BJ (cell line): ENCODE data around the gene JCHAIN. TPM values are rescaled to one million over a fixed set of nuclear protein-coding genes. Genes with fewer than 3 reads are reported as not detected.

Experiments
- CTCF ChIA-PET: fragments of 350-600 bp; formaldehyde crosslinking; extraction: SDS; loops from one replicate; lab custom pipeline; 2021; ENCODE audit warnings: antibody characterized with exemption, inconsistent platforms; lab: Yijun Ruan, JAX
- POLR2A ChIA-PET: fragments of 300-600 bp; sonication (Branson Sonifier 250); formaldehyde crosslinking; extraction: SDS; loops from one replicate; lab custom pipeline; 2021; ENCODE audit warnings: antibody characterized with exemption; lab: Charles Lee
- DNase-seq: peaks from one replicate; pipeline ENCODE4 v3.0.0-alpha.2; 2011; ENCODE audit warnings: low read depth
- H3K27me3 ChIP-seq: 2 replicates; pipeline ENCODE4 v1.6.0; 2011; ENCODE audit warnings: low read length; ENCODE audit not compliant: control insufficient read depth, insufficient read depth
- H3K36me3 ChIP-seq: 2 replicates; pipeline ENCODE4 v1.5.1; 2011; ENCODE audit warnings: low read length; ENCODE audit not compliant: control insufficient read depth, insufficient read depth
- H3K4me3 ChIP-seq: 2 replicates; pipeline ENCODE4 v1.5.1; 2011; ENCODE audit warnings: low read depth, mild to moderate bottlenecking, control low read depth, low read length
- CTCF ChIP-seq: IDR thresholded peaks from 2 replicates; pipeline ENCODE4 v1.5.1; 2011; ENCODE audit warnings: low read depth, mild to moderate bottlenecking, control low read depth, inconsistent platforms, low read length, moderate library complexity; ENCODE audit not compliant: insufficient read depth
- polyA plus RNA-seq: library from polyadenylated mRNA; depleted of rRNA; stranded (reverse); fragments of >200 nt; gene quantifications from 2 replicates; pipeline ENCODE4 v1.2.3, GENCODE V29; 2011

Gene JCHAIN
- polyA plus RNA-seq, 1 experiment = 8.5 TPM

- ChIA-PET CTCF (interaction anchor here (0.8 kb wide), 1 partner anchor 12 kb away, joined by 6 read pairs; no protein-coding TSS in a partner anchor), POLR2A (no interaction called here)
- Histone ChIP-seq H3K27me3 (no peaks in the 10 kb centered on the region), H3K36me3 (no peaks in the 10 kb centered on the region), H3K4me3 (no peak overlapping the region)
- no peak for DNase-seq
- TF ChIP-seq CTCF = no peak
Observed at GRCh38 chr4:70640192-70640591, 26.1 kb downstream of the JCHAIN start.

DNA sequence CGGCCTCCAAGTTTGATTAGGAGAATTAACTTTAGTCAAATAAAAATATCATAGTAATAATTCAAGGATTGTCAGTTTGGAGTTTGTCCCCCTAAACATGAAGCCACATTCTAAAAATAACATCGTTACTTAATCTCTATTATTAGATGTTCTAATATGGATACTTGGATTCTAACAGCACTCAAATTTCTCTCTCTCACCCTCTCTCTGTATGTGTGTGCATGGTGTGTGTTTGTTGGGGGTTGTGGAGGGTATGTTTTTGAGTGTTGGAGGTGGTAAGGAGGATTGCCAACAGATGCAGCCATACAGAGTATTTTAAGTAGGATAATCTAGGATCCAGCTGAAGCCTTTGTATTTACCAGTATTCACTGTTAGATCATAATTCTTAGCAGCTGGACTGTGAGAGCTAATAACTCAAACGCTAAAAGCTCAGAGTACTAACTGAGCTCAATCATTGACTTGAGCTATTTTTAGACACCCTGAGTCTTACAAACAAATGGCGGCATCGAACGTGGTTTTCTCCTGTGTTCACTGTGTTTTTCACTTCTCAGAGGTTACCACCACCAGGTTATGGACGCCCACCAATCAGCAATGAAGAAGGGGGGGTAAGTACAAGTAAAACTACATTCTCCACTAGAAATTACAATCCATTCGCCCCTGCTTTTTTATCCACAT lies 28.9 kb downstream of the JCHAIN start:
- DNase-seq = no peak
- H3K4me3 ChIP-seq = no peak overlapping the region
- no peaks in the 10 kb centered on the region for H3K36me3 ChIP-seq
- ChIA-PET POLR2A (no interaction called here), CTCF (interaction anchor here (0.5 to 0.6 kb wide), 3 partner anchors 13 to 55 kb away, joined by 3 read pairs; no protein-coding TSS in a partner anchor)
- no peaks in the 10 kb centered on the region for H3K27me3 ChIP-seq
- no peak for TF ChIP-seq CTCF

- DNase-seq = no peak
- CTCF ChIA-PET = interaction anchor here (0.9 kb wide), 1 partner anchor 385 kb away, joined by 3 read pairs; no protein-coding TSS in a partner anchor
- H3K27me3 ChIP-seq = no peaks in the 10 kb centered on the region
- H3K4me3 ChIP-seq = no peak overlapping the region
- no peaks in the 10 kb centered on the region for H3K36me3 ChIP-seq
- POLR2A ChIA-PET = no interaction called here
- TF ChIP-seq CTCF = no peak
Observed at GRCh38 chr4:70634482-70634881, 31.8 kb downstream of the JCHAIN start.

GRCh38 chr4:70632028-70632427 lies 34.3 kb downstream of the JCHAIN start:
- Histone ChIP-seq H3K27me3 (no peaks in the 10 kb centered on the region), H3K36me3 (no peaks in the 10 kb centered on the region), H3K4me3 (no peak overlapping the region)
- DNase-seq = no peak
- ChIA-PET POLR2A (no interaction called here), CTCF (no interaction called here)
- TF ChIP-seq CTCF = no peak

DNA sequence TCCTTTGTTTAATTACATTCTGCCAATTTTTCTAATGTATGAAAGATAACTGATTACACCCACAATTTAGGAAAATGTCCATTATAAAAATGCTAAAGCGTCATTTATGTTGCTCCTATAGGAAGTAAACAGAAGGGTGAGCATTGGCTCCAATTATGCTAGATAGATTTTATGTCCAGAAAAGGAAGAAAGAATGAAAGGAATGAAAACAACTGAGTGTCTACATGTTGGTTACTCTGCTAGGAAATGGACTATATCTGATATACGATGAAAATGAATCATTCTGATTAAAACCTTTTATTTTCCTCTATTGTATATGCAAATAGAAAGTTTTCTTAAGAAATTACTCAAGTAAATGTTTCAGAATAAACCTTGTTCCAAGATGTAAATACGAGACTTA lies 36.1 kb downstream of the JCHAIN start:
- ChIA-PET POLR2A (no interaction called here), CTCF (no interaction called here)
- no peak overlapping the region for H3K4me3 ChIP-seq
- H3K27me3 ChIP-seq = no peaks in the 10 kb centered on the region
- H3K36me3 ChIP-seq = no peaks in the 10 kb centered on the region
- no peak for TF ChIP-seq CTCF
- no peak for DNase-seq
